Measurements from ENCODE around the gene HAS3.

- TF ChIP-seq CTCF (conservative IDR thresholded peaks at IDR 0.05) (no peak), ZFX (IDR thresholded peaks at IDR 0.05) (no peak)
Observed at GRCh38 chr16:69094501-69094900, 11.0 kb upstream of the HAS3 start.
